Measurements from ENCODE around the gene CFAP74.

DNA sequence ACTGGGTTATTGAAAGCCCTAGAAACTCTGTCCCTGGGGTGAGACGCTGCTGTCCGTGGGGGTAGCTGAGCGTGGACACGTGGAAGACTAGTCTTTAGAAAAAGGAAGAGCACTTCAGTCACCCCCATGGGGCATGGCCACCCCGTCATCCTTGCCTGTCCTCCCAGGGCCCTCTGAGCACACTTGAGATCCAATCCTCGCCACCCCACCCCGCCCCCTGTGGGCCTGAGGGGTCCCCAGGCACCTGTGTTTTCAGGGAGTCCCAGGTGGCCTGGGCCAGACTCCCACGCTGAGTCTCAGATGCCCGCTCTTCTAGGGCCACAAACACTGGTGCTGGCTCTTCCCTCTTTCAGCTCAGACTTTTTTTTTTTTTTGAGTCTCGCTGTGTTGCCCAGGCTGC lies 49.2 kb upstream of the CFAP74 start:
- TF ChIP-seq, protein P1, sequence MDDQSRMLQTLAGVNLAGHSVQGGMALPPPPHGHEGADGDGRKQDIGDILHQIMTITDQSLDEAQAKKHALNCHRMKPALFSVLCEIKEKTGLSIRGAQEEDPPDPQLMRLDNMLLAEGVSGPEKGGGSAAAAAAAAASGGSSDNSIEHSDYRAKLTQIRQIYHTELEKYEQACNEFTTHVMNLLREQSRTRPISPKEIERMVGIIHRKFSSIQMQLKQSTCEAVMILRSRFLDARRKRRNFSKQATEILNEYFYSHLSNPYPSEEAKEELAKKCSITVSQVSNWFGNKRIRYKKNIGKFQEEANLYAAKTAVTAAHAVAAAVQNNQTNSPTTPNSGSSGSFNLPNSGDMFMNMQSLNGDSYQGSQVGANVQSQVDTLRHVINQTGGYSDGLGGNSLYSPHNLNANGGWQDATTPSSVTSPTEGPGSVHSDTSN (CRISPR knock-in tag; IDR thresholded peaks at IDR 0.05; ENCODE audit: borderline replicate concordance): no peak
- TF ChIP-seq, protein P2, sequence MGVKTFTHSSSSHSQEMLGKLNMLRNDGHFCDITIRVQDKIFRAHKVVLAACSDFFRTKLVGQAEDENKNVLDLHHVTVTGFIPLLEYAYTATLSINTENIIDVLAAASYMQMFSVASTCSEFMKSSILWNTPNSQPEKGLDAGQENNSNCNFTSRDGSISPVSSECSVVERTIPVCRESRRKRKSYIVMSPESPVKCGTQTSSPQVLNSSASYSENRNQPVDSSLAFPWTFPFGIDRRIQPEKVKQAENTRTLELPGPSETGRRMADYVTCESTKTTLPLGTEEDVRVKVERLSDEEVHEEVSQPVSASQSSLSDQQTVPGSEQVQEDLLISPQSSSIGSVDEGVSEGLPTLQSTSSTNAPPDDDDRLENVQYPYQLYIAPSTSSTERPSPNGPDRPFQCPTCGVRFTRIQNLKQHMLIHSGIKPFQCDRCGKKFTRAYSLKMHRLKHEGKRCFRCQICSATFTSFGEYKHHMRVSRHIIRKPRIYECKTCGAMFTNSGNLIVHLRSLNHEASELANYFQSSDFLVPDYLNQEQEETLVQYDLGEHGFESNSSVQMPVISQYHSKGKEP (CRISPR knock-in tag; IDR thresholded peaks at IDR 0.05): no peak
- TF ChIP-seq, protein P3, sequence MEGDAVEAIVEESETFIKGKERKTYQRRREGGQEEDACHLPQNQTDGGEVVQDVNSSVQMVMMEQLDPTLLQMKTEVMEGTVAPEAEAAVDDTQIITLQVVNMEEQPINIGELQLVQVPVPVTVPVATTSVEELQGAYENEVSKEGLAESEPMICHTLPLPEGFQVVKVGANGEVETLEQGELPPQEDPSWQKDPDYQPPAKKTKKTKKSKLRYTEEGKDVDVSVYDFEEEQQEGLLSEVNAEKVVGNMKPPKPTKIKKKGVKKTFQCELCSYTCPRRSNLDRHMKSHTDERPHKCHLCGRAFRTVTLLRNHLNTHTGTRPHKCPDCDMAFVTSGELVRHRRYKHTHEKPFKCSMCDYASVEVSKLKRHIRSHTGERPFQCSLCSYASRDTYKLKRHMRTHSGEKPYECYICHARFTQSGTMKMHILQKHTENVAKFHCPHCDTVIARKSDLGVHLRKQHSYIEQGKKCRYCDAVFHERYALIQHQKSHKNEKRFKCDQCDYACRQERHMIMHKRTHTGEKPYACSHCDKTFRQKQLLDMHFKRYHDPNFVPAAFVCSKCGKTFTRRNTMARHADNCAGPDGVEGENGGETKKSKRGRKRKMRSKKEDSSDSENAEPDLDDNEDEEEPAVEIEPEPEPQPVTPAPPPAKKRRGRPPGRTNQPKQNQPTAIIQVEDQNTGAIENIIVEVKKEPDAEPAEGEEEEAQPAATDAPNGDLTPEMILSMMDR (CRISPR knock-in tag; IDR thresholded peaks at IDR 0.05): no peak
- TF ChIP-seq, protein P4, sequence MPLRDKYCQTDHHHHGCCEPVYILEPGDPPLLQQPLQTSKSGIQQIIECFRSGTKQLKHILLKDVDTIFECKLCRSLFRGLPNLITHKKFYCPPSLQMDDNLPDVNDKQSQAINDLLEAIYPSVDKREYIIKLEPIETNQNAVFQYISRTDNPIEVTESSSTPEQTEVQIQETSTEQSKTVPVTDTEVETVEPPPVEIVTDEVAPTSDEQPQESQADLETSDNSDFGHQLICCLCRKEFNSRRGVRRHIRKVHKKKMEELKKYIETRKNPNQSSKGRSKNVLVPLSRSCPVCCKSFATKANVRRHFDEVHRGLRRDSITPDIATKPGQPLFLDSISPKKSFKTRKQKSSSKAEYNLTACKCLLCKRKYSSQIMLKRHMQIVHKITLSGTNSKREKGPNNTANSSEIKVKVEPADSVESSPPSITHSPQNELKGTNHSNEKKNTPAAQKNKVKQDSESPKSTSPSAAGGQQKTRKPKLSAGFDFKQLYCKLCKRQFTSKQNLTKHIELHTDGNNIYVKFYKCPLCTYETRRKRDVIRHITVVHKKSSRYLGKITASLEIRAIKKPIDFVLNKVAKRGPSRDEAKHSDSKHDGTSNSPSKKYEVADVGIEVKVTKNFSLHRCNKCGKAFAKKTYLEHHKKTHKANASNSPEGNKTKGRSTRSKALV (CRISPR knock-in tag; IDR thresholded peaks at IDR 0.05): no peak
- TF ChIP-seq, protein P5, sequence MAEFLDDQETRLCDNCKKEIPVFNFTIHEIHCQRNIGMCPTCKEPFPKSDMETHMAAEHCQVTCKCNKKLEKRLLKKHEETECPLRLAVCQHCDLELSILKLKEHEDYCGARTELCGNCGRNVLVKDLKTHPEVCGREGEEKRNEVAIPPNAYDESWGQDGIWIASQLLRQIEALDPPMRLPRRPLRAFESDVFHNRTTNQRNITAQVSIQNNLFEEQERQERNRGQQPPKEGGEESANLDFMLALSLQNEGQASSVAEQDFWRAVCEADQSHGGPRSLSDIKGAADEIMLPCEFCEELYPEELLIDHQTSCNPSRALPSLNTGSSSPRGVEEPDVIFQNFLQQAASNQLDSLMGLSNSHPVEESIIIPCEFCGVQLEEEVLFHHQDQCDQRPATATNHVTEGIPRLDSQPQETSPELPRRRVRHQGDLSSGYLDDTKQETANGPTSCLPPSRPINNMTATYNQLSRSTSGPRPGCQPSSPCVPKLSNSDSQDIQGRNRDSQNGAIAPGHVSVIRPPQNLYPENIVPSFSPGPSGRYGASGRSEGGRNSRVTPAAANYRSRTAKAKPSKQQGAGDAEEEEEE (CRISPR knock-in tag; IDR thresholded peaks at IDR 0.05; ENCODE audit: borderline replicate concordance): no peak
- TF ChIP-seq, protein P6, sequence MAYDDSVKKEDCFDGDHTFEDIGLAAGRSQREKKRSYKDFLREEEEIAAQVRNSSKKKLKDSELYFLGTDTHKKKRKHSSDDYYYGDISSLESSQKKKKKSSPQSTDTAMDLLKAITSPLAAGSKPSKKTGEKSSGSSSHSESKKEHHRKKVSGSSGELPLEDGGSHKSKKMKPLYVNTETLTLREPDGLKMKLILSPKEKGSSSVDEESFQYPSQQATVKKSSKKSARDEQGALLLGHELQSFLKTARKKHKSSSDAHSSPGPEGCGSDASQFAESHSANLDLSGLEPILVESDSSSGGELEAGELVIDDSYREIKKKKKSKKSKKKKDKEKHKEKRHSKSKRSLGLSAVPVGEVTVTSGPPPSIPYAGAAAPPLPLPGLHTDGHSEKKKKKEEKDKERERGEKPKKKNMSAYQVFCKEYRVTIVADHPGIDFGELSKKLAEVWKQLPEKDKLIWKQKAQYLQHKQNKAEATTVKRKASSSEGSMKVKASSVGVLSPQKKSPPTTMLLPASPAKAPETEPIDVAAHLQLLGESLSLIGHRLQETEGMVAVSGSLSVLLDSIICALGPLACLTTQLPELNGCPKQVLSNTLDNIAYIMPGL (CRISPR knock-in tag; IDR thresholded peaks at IDR 0.05; ENCODE audit: borderline replicate concordance in 1 of 2, low read depth in 1 of 2): no peak
- no peak for TF ChIP-seq ZFP41 (CRISPR knock-in tag; IDR thresholded peaks at IDR 0.05; ENCODE audit: borderline replicate concordance)
- TF ChIP-seq ZNF10 (CRISPR knock-in tag; IDR thresholded peaks at IDR 0.05; ENCODE audit: borderline replicate concordance, low read depth): no peak
- TF ChIP-seq HNRNPUL1 (IDR thresholded peaks at IDR 0.05; ENCODE audit: low read depth, low read length): no peak

All from HepG2 (cell line).